ENCODE data around the gene PLA2R1.

GRCh38 chr2:159905926-159906714 is 156.3 kb downstream of the PLA2R1 start:
- TF ChIP-seq CTCF (IDR thresholded peaks at IDR 0.05; ENCODE audit: poor library complexity) (no peak), EZH2 (IDR thresholded peaks at IDR 0.05; ENCODE audit: borderline replicate concordance) (no peak), EZH2phosphoT487 (IDR thresholded peaks at IDR 0.05; ENCODE audit: low read depth, severe bottlenecking, unreplicated experiment) (no peak)

Data from hepatocyte (in vitro differentiated cells).